ENCODE measurements around the gene CTNNBL1. TPM values are rescaled to one million over a fixed set of nuclear protein-coding genes. Genes with fewer than 3 reads are reported as not detected.

Gene CTNNBL1
- polyA plus RNA-seq, 1 of the 3 experiments (the other 2 are of a cell fraction): 29.5 TPM

- H2AFZ ChIP-seq (ENCODE audit: low read depth): no peak overlapping the region
- no peak for TF ChIP-seq CHD2 (IDR thresholded peaks at IDR 0.05; ENCODE audit: low read length, partially characterized antibody)
- TF ChIP-seq RFX5 (IDR thresholded peaks at IDR 0.05; ENCODE audit: low read length): no peak
- TF ChIP-seq EP300 (IDR thresholded peaks at IDR 0.05; ENCODE audit: borderline replicate concordance in 1 of 2, low read depth in 1 of 2, low read length in 1 of 2): no peak
- no peak for TF ChIP-seq SMC3 (IDR thresholded peaks at IDR 0.05; ENCODE audit: low read depth, low read length)
- no peak for TF ChIP-seq RCOR1 (IDR thresholded peaks at IDR 0.05; ENCODE audit: low read length)
- no peak for TF ChIP-seq TEAD4 (IDR thresholded peaks at IDR 0.05; ENCODE audit: borderline replicate concordance, insufficient read depth)
- TF ChIP-seq USF1 (IDR thresholded peaks at IDR 0.05; ENCODE audit: borderline replicate concordance, low read depth): no peak
- TF ChIP-seq FOSL2 (IDR thresholded peaks at IDR 0.05; ENCODE audit: borderline replicate concordance, low read depth): no peak
- no peak for TF ChIP-seq POLR2AphosphoS5 (IDR thresholded peaks at IDR 0.05; ENCODE audit: low read depth, low read length)
- TF ChIP-seq TAF1 (IDR thresholded peaks at IDR 0.05; ENCODE audit: borderline replicate concordance, low read depth, low read length): no peak
- H3K9me3 ChIP-seq: no peaks in the 10 kb centered on the region
- POLR2A ChIA-PET: no interaction called here
- WGBS (ENCODE audit: low lambda C conversion rate): 38% methylated on average over 5 of the region's 6 CpGs
- peaks cover 14 to 40% of the 10 kb centered on the region in 2 experiments; a peak in 3 of 4 replicates for H3K4me1 ChIP-seq (ENCODE audit: control insufficient read depth in 1 of 2, insufficient read depth in 2 of 2, low read depth in 1 of 2, low read length in 1 of 2)
- no peaks in the 10 kb centered on the region for H4K20me1 ChIP-seq (ENCODE audit: insufficient read depth)
- H3K4me2 ChIP-seq: no peak overlapping the region
- H3K9ac ChIP-seq: no peak overlapping the region
- no peaks in the 10 kb centered on the region for H3F3A ChIP-seq (replicated peaks; ENCODE audit: insufficient read depth)
- H3K9me2 ChIP-seq: no peaks in the 10 kb centered on the region
- H3K36me3 ChIP-seq (replicated peaks in 1 of 2; ENCODE audit: control insufficient read depth in 1 of 2, insufficient read depth in 2 of 2, low read length in 1 of 2): no peaks in the 10 kb centered on the region
- H3K27ac ChIP-seq (ENCODE audit: low read depth in 2 of 2, low read length in 1 of 2): no peak overlapping the region
- CTCF ChIA-PET: interaction anchor here (1.0 to 3.2 kb wide), 7 partner anchors 8 to 356 kb away, joined by 3 to 12 read pairs (median 3); partner anchors contain the start of gene VSTM2L
- no peaks in the 10 kb centered on the region for H3K27me3 ChIP-seq (ENCODE audit: insufficient read depth)
- no peak for DNase-seq
- H3K4me3 ChIP-seq (ENCODE audit: low read depth in 2 of 2, low read length in 1 of 2): no peak overlapping the region
- no peaks in the 10 kb centered on the region for H3K79me2 ChIP-seq (ENCODE audit: insufficient read depth)
Observed at GRCh38 chr20:37920270-37920669, 226.4 kb downstream of the CTNNBL1 start.

GRCh38 chr20:37920679-37921322, 227.0 kb downstream of the CTNNBL1 start:
- H3K9ac ChIP-seq: no peak overlapping the region
- no peak overlapping the region for H3K27ac ChIP-seq (ENCODE audit: low read depth in 2 of 2, low read length in 1 of 2)
- H3K4me3 ChIP-seq (ENCODE audit: low read depth in 2 of 2, low read length in 1 of 2): no peak overlapping the region
- ChIA-PET CTCF (interaction anchor here (1.0 to 2.2 kb wide), 5 partner anchors 8 to 356 kb away, joined by 3 to 8 read pairs (median 3); partner anchors contain the start of gene VSTM2L), POLR2A (no interaction called here)
- TF ChIP-seq EP300 (IDR thresholded peaks at IDR 0.05; ENCODE audit: borderline replicate concordance in 1 of 2, low read depth in 1 of 2, low read length in 1 of 2) (peak in 1 of 2 experiments; percentile 54; a peak in 1 of 4 replicates), TCF12 (IDR thresholded peaks at IDR 0.05) (peak; percentile 36; the same call in 1 of the 2 replicates), RCOR1 (IDR thresholded peaks at IDR 0.05; ENCODE audit: low read length) (peak; percentile 23; the same call in 1 of the 2 replicates), MXI1 (IDR thresholded peaks at IDR 0.05; ENCODE audit: low read depth, low read length) (no peak)
- H2AFZ ChIP-seq (ENCODE audit: low read depth): no peak overlapping the region
- H4K20me1 ChIP-seq (ENCODE audit: insufficient read depth): no peaks in the 10 kb centered on the region
- H3K27me3 ChIP-seq (ENCODE audit: insufficient read depth): no peaks in the 10 kb centered on the region
- H3K4me1 ChIP-seq (ENCODE audit: control insufficient read depth in 1 of 2, insufficient read depth in 2 of 2, low read depth in 1 of 2, low read length in 1 of 2): peaks cover 14 to 38% of the 10 kb centered on the region in 2 experiments; a peak in 3 of 4 replicates
- no peaks in the 10 kb centered on the region for H3F3A ChIP-seq (replicated peaks; ENCODE audit: insufficient read depth)
- H3K79me2 ChIP-seq (ENCODE audit: insufficient read depth): no peaks in the 10 kb centered on the region
- no peak overlapping the region for H3K4me2 ChIP-seq
- H3K9me3 ChIP-seq: no peaks in the 10 kb centered on the region
- peak; percentile 75 for DNase-seq
- no peaks in the 10 kb centered on the region for H3K36me3 ChIP-seq (replicated peaks in 1 of 2; ENCODE audit: control insufficient read depth in 1 of 2, insufficient read depth in 2 of 2, low read length in 1 of 2)
- WGBS (ENCODE audit: low lambda C conversion rate): no CpG with 5 or more reads among the region's 1 CpG
- H3K9me2 ChIP-seq: no peaks in the 10 kb centered on the region

All from SK-N-SH (cell line).